Upper lobe of right lung (tissue), 1 donor: ENCODE measurements around the gene SNAPIN. TPM values are rescaled to one million over a fixed set of nuclear protein-coding genes. Genes with fewer than 3 reads are reported as not detected.
"Not testable (repeated sequence)": the region's sequence is repeated elsewhere in the genome, so short reads cannot be mapped to it uniquely, and the experiment has no call there.

Experiments used
- ATAC-seq: fragments of 200-7000 bp; cut with Tn5 transposase; one replicate; pipeline ENCODE4 v1.9.1; 2020; ENCODE audit warnings: mild to moderate bottlenecking, moderate library complexity
- DNase-seq: peaks from one replicate; pipeline ENCODE4 v3.0.0-alpha.2; 2020
- H3K27ac ChIP-seq: fragments of 200-600 bp; one replicate; pipeline ENCODE4 v1.8.0; 2022
- H3K27me3 ChIP-seq: fragments of 200-600 bp; one replicate; pipeline ENCODE4 v1.8.0; 2022; ENCODE audit warnings: mild to moderate bottlenecking
- H3K36me3 ChIP-seq: fragments of 200-600 bp; one replicate; pipeline ENCODE4 v1.8.0; 2022
- H3K4me1 ChIP-seq: fragments of 200-600 bp; one replicate; pipeline ENCODE4 v1.8.0; 2022
- H3K4me3 ChIP-seq: fragments of 200-600 bp; one replicate; pipeline ENCODE4 v1.8.0; 2022; ENCODE audit warnings: mild to moderate bottlenecking
- H3K9me3 ChIP-seq: fragments of 200-600 bp; one replicate; pipeline ENCODE4 v1.8.0; 2022
- intact Hi-C: fragments of 100-400 bp; cut with DNase I; formaldehyde crosslinking; loops from one replicate; pipeline ENCODE4 v1.11.0; 2022
- total RNA-seq: library from RNA; stranded (reverse); fragmentation: NEBNext Ultra II Directional; extraction: Animal tissue kit (Norgen Biotek cat#: 25700); gene quantifications from one replicate; pipeline ENCODE4 v1.2.1, GENCODE V29; 2021
- TF ChIP-seq, protein P1 (sequence below): fragments of 200-600 bp; IDR thresholded peaks from one replicate; pipeline ENCODE4 v1.8.0; 2022; ENCODE audit warnings: antibody characterized with exemption
- donor health status: DM: no; HTN: yes; CAD: no; lungs with severe emphysema.

SNAPIN gene
- total RNA-seq, 1 donor from 2014 or later = 32.7 TPM

- peaks cover 28% of the 10 kb centered on the region for H3K4me1 ChIP-seq
- intact Hi-C loops = no loop called here
- DNase-seq = no peak
- no peak overlapping the region for H3K4me3 ChIP-seq
- no peaks in the 10 kb centered on the region for H3K27me3 ChIP-seq
- peaks cover 74% of the 10 kb centered on the region for H3K36me3 ChIP-seq
- TF ChIP-seq, protein P1, sequence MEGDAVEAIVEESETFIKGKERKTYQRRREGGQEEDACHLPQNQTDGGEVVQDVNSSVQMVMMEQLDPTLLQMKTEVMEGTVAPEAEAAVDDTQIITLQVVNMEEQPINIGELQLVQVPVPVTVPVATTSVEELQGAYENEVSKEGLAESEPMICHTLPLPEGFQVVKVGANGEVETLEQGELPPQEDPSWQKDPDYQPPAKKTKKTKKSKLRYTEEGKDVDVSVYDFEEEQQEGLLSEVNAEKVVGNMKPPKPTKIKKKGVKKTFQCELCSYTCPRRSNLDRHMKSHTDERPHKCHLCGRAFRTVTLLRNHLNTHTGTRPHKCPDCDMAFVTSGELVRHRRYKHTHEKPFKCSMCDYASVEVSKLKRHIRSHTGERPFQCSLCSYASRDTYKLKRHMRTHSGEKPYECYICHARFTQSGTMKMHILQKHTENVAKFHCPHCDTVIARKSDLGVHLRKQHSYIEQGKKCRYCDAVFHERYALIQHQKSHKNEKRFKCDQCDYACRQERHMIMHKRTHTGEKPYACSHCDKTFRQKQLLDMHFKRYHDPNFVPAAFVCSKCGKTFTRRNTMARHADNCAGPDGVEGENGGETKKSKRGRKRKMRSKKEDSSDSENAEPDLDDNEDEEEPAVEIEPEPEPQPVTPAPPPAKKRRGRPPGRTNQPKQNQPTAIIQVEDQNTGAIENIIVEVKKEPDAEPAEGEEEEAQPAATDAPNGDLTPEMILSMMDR = no peak
- ATAC-seq = no peak
- no peaks in the 10 kb centered on the region for H3K9me3 ChIP-seq
- H3K27ac ChIP-seq = no peak overlapping the region
Measured at GRCh38 chr1:153638261-153638660, 20.2 kb upstream of the SNAPIN start.

DNA sequence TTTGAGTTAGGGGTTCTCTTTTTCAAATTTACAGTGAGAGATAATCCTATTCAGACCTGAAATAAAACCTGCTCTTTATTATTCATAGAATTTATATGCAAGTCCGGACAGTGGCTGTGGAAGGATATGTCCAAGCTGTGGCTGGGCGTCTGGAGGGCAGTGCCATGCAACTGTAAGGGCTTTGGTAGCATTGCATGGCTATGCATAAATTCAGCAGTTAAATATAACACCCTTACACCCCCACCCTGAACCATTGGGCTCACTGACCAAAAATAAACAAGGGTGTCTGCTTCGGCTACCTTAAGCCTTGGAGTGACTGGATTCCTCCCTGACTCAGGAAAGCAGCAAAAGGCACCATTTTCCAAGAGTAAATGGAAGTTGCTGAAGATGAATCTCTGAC is 19.2 kb upstream of the SNAPIN start:
- no peak for ATAC-seq
- TF ChIP-seq, protein P1 = no peak
- no peaks in the 10 kb centered on the region for H3K27me3 ChIP-seq
- H3K27ac ChIP-seq = no peak overlapping the region
- intact Hi-C loops = no loop called here
- H3K36me3 ChIP-seq = peaks cover 84% of the 10 kb centered on the region
- no peak for DNase-seq
- H3K9me3 ChIP-seq = no peaks in the 10 kb centered on the region
- H3K4me3 ChIP-seq = no peak overlapping the region
- peaks cover 36% of the 10 kb centered on the region for H3K4me1 ChIP-seq

GRCh38 chr1:153640213-153640612 is 18.3 kb upstream of the SNAPIN start:
- H3K4me3 ChIP-seq, H3K27me3 ChIP-seq, H3K27ac ChIP-seq, DNase-seq, H3K9me3 ChIP-seq, intact Hi-C loops: not testable (repeated sequence)
- peaks cover 31% of the 10 kb centered on the region for H3K4me1 ChIP-seq
- H3K36me3 ChIP-seq = peaks cover 93% of the 10 kb centered on the region
- peak; percentile 35 for ATAC-seq

GRCh38 chr1:153640861-153641260 is 17.6 kb upstream of the SNAPIN start:
- H3K4me3 ChIP-seq = no peak overlapping the region
- no peaks in the 10 kb centered on the region for H3K27me3 ChIP-seq
- ATAC-seq = no peak
- no peak for DNase-seq
- H3K9me3 ChIP-seq = no peaks in the 10 kb centered on the region
- H3K27ac ChIP-seq = no peak overlapping the region
- H3K36me3 ChIP-seq = peaks cover 100% of the 10 kb centered on the region
- TF ChIP-seq, protein P1 = no peak
- intact Hi-C loops = no loop called here
- peaks cover 25% of the 10 kb centered on the region for H3K4me1 ChIP-seq

GRCh38 chr1:153642161-153642560 is 16.3 kb upstream of the SNAPIN start:
- intact Hi-C loops = no loop called here
- ATAC-seq (no peak), DNase-seq (no peak)
- no peak overlapping the region for H3K4me3 ChIP-seq
- H3K9me3 ChIP-seq = no peaks in the 10 kb centered on the region
- H3K36me3 ChIP-seq = peaks cover 100% of the 10 kb centered on the region
- H3K27ac ChIP-seq = no peak overlapping the region
- peaks cover 17% of the 10 kb centered on the region for H3K4me1 ChIP-seq
- H3K27me3 ChIP-seq = no peaks in the 10 kb centered on the region
- TF ChIP-seq, protein P1 = no peak

DNA sequence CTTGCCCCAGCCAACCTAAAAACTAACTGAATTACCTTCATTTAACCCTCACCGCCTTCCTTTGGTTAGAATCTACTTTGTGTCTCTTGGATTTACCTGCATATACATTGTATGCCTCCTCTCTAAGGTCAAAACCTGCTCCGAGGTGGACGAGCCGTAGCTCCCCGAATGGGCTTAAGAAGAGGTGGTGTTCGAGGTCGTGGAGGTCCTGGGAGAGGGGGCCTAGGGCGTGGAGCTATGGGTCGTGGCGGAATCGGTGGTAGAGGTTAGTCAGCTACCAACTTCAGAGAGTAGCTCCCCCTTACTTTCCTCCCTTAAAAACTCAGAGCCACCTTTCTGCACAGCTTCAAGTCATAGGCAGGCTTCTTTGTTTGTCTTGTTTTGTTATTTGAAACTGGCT is 15.4 kb upstream of the SNAPIN start:
- H3K9me3 ChIP-seq = no peaks in the 10 kb centered on the region
- H3K4me3 ChIP-seq = no peak overlapping the region
- intact Hi-C loops = no loop called here
- peaks cover 19% of the 10 kb centered on the region for H3K4me1 ChIP-seq
- ATAC-seq (no peak), DNase-seq (no peak)
- no peak overlapping the region for H3K27ac ChIP-seq
- H3K27me3 ChIP-seq = no peaks in the 10 kb centered on the region
- TF ChIP-seq, protein P1 = no peak
- peaks cover 92% of the 10 kb centered on the region for H3K36me3 ChIP-seq
